Measurements from ENCODE around the gene SORBS2.

The SORBS2 gene

GRCh38 chr4:185752872-185753271 is 59.1 kb downstream of the SORBS2 start:
- Mint-ChIP-seq H3K27ac (no peak overlapping the region), H3K9me3 (no peaks in the 10 kb centered on the region), H3K4me1 (no peaks in the 10 kb centered on the region), H3K36me3 (ENCODE audit: low read depth) (peaks cover 3% of the 10 kb centered on the region), H3K4me3 (no peak overlapping the region), H3K27me3 (ENCODE audit: low read depth) (peaks cover 9% of the 10 kb centered on the region)
- TF ChIP-seq, protein P1, sequence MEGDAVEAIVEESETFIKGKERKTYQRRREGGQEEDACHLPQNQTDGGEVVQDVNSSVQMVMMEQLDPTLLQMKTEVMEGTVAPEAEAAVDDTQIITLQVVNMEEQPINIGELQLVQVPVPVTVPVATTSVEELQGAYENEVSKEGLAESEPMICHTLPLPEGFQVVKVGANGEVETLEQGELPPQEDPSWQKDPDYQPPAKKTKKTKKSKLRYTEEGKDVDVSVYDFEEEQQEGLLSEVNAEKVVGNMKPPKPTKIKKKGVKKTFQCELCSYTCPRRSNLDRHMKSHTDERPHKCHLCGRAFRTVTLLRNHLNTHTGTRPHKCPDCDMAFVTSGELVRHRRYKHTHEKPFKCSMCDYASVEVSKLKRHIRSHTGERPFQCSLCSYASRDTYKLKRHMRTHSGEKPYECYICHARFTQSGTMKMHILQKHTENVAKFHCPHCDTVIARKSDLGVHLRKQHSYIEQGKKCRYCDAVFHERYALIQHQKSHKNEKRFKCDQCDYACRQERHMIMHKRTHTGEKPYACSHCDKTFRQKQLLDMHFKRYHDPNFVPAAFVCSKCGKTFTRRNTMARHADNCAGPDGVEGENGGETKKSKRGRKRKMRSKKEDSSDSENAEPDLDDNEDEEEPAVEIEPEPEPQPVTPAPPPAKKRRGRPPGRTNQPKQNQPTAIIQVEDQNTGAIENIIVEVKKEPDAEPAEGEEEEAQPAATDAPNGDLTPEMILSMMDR (IDR thresholded peaks at IDR 0.05; ENCODE audit: unreplicated experiment in 3 of 3) = no peak

DNA sequence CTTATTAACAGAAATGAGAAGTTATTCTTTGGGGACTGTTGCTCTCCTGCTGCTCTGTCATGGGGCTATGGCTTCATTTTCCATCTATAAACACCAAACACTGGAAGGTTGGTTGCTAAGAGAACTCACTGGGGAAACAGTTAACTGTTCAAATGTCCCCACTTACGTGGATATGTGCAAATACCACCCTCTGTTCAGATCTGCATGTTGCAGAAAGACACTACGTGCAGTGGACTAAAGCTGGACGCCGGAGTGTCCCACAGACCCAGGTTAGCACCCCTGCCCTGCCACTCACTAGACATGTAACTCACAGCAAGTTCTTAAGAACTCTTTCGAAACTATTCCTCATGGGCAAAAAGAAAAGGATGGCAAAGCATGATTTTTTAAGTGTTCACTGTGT is 62.1 kb downstream of the SORBS2 start:
- no peaks in the 10 kb centered on the region for H3K9me3 Mint-ChIP-seq
- no peak overlapping the region for H3K27ac Mint-ChIP-seq
- H3K4me1 Mint-ChIP-seq = peaks cover 5% of the 10 kb centered on the region
- peaks cover 18% of the 10 kb centered on the region for H3K27me3 Mint-ChIP-seq (ENCODE audit: low read depth)
- peaks cover 3% of the 10 kb centered on the region for H3K36me3 Mint-ChIP-seq (ENCODE audit: low read depth)
- H3K4me3 Mint-ChIP-seq = no peak overlapping the region
- TF ChIP-seq, protein P1 (IDR thresholded peaks at IDR 0.05; ENCODE audit: unreplicated experiment in 3 of 3) = no peak

DNA sequence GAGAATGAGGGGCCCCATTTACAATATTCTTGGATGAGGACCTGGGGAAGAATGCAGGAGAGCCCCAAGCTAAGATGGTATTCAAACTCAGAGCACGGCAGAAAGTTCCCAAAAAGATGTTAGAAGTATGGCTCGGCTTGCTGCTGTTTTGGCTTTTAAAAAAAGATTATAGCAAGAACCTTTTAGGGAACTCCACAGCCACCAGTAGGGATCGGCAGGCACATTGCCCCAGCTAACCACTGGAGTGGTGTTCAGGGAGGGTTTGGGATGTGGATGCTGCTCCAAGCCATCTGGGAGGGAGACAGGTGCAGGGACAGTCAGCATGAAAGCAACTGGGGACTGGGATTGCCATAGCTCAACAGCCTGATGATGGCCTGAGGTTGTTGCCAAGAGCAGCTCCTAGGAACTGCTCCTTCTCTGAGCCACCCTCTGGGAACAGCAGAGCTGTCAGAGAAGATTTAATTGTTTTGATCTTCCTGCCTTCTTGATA is 63.0 kb downstream of the SORBS2 start:
- H3K9me3 Mint-ChIP-seq = no peaks in the 10 kb centered on the region
- TF ChIP-seq, protein P1 (IDR thresholded peaks at IDR 0.05; ENCODE audit: unreplicated experiment in 3 of 3) = no peak
- H3K27ac Mint-ChIP-seq = no peak overlapping the region
- H3K36me3 Mint-ChIP-seq (ENCODE audit: low read depth) = peaks cover 3% of the 10 kb centered on the region
- peaks cover 5% of the 10 kb centered on the region for H3K4me1 Mint-ChIP-seq
- peaks cover 20% of the 10 kb centered on the region for H3K27me3 Mint-ChIP-seq (ENCODE audit: low read depth)
- no peak overlapping the region for H3K4me3 Mint-ChIP-seq

DNA sequence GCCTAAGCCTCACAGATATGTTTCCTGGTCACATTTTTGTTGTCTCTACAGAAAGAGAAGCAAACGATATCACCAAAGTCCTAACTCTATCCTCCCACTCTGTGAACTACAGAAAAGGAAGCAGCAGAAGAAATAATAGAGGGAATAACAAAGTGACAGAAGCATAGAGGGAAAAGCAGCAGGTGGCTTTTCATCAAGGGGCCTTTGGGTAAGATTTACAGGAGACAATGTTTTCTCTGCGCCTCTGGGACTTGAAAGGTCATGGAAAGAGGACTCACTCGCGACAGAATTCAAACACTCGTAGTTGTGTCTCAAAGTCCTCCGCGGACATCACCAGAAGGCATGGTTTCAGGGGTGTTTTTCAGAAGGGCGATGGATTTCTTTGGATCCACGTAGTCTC is 66.1 kb downstream of the SORBS2 start:
- TF ChIP-seq, protein P1 (IDR thresholded peaks at IDR 0.05; ENCODE audit: unreplicated experiment in 3 of 3) = no peak
- H3K27me3 Mint-ChIP-seq (ENCODE audit: low read depth) = peaks cover 20% of the 10 kb centered on the region
- no peaks in the 10 kb centered on the region for H3K36me3 Mint-ChIP-seq (ENCODE audit: low read depth)
- H3K4me3 Mint-ChIP-seq = no peak overlapping the region
- H3K27ac Mint-ChIP-seq = peak overlapping the region in 1 of 3 experiments; percentile 12
- no peaks in the 10 kb centered on the region for H3K9me3 Mint-ChIP-seq
- peaks cover 5% of the 10 kb centered on the region for H3K4me1 Mint-ChIP-seq

DNA sequence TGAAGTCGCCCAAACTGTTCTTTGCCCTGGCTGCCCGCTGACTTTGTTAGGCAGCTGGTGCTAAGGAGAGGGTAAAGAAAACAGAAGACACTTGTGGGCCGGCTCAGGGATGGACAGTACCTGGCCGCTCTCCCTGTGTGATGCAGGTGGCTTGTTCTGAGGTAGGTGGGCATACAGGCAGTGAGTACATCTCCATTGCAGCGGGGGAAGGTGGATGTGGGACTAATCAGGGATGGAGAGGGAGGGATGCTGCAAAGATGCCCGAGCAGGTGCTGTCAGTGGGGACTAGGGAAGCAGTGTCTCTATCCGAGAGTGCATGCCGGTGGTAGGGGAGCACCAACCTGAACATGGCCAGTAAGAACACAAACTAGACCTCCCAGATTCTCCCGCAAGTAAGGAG is 67.0 kb downstream of the SORBS2 start:
- Mint-ChIP-seq H3K4me3 (no peak overlapping the region), H3K27ac (no peak overlapping the region), H3K36me3 (ENCODE audit: low read depth) (peaks cover 4% of the 10 kb centered on the region), H3K9me3 (peaks cover 2% of the 10 kb centered on the region), H3K4me1 (peaks cover 12% of the 10 kb centered on the region), H3K27me3 (ENCODE audit: low read depth) (peaks cover 22% of the 10 kb centered on the region)
- TF ChIP-seq, protein P1 (IDR thresholded peaks at IDR 0.05; ENCODE audit: unreplicated experiment in 3 of 3) = no peak

GRCh38 chr4:185744488-185744862 is 67.5 kb downstream of the SORBS2 start:
- H3K27me3 Mint-ChIP-seq (ENCODE audit: low read depth) = peaks cover 23% of the 10 kb centered on the region
- no peak overlapping the region for H3K27ac Mint-ChIP-seq
- TF ChIP-seq, protein P1 (IDR thresholded peaks at IDR 0.05; ENCODE audit: unreplicated experiment in 3 of 3) = no peak
- H3K9me3 Mint-ChIP-seq = peaks cover 2% of the 10 kb centered on the region
- peaks cover 17% of the 10 kb centered on the region for H3K4me1 Mint-ChIP-seq
- H3K4me3 Mint-ChIP-seq = no peak overlapping the region
- H3K36me3 Mint-ChIP-seq (ENCODE audit: low read depth) = peaks cover 4% of the 10 kb centered on the region

All from nephron (organoid).